DMS153 (cell line): Measurements from ENCODE around the gene HERPUD1.
"Not testable (repeated sequence)": the region's sequence is repeated elsewhere in the genome, so short reads cannot be mapped to it uniquely, and the experiment has no call there.

Experiments used
- DNase-seq: peaks from one replicate; lab custom pipeline; 2025; lab: John Stamatoyannopoulos, UW

Gene HERPUD1

GRCh38 chr16:56934599-56935145 is 2.7 kb downstream of the HERPUD1 start:
- not testable (repeated sequence) for DNase-seq

- DNase-seq: no peak
Measured at GRCh38 chr16:56935201-56935600, 3.3 kb downstream of the HERPUD1 start.

GRCh38 chr16:56936491-56936890 is 4.5 kb downstream of the HERPUD1 start:
- DNase-seq: no peak

GRCh38 chr16:56936950-56937349 is 5.0 kb downstream of the HERPUD1 start:
- DNase-seq: no peak

- no peak for DNase-seq
Measured at GRCh38 chr16:56938664-56939513, 6.9 kb downstream of the HERPUD1 start.

- DNase-seq: no peak
Measured at GRCh38 chr16:56939801-56940200, 7.9 kb downstream of the HERPUD1 start.

GRCh38 chr16:56941092-56941491 is 9.2 kb downstream of the HERPUD1 start:
- DNase-seq: no peak

- no peak for DNase-seq
Measured at GRCh38 chr16:56941856-56942331, 10.0 kb downstream of the HERPUD1 start.

GRCh38 chr16:56943761-56944375 is 11.9 kb downstream of the HERPUD1 start:
- DNase-seq: no peak

GRCh38 chr16:56944954-56945839 is 13.3 kb downstream of the HERPUD1 start:
- no peak for DNase-seq

- DNase-seq: no peak
Measured at GRCh38 chr16:56945847-56946527, 14.0 kb downstream of the HERPUD1 start.

- DNase-seq: no peak
Measured at GRCh38 chr16:56946767-56947603, 15.0 kb downstream of the HERPUD1 start.

- no peak for DNase-seq
Measured at GRCh38 chr16:56947604-56947995, 15.7 kb downstream of the HERPUD1 start.

GRCh38 chr16:56948234-56948633 is 16.3 kb downstream of the HERPUD1 start:
- no peak for DNase-seq

- DNase-seq: no peak
Measured at GRCh38 chr16:56950051-56950450, 18.1 kb downstream of the HERPUD1 start.

- DNase-seq: no peak
Measured at GRCh38 chr16:56950455-56950854, 18.5 kb downstream of the HERPUD1 start.

- DNase-seq: peak; percentile 6
Measured at GRCh38 chr16:56950881-56951771, 19.2 kb downstream of the HERPUD1 start.

GRCh38 chr16:56953006-56953405 is 21.1 kb downstream of the HERPUD1 start:
- no peak for DNase-seq

GRCh38 chr16:56956076-56956475 is 24.1 kb downstream of the HERPUD1 start:
- no peak for DNase-seq
